ENCODE results near the gene SPECC1. TPM values are rescaled to one million over a fixed set of nuclear protein-coding genes. Genes with fewer than 3 reads are reported as not detected.
"Not testable (repeated sequence)": the region's sequence is repeated elsewhere in the genome, so short reads cannot be mapped to it uniquely, and the experiment has no call there.

The SPECC1 gene
- total RNA-seq, 1 donor from 2014 or later = 35.6 TPM

GRCh38 chr17:20189979-20190378, 180.8 kb downstream of the SPECC1 start:
- DNase-seq (ENCODE audit: low spot score in 2 of 2, unreplicated experiment in 2 of 2) = no peak
- TF ChIP-seq, protein P1, sequence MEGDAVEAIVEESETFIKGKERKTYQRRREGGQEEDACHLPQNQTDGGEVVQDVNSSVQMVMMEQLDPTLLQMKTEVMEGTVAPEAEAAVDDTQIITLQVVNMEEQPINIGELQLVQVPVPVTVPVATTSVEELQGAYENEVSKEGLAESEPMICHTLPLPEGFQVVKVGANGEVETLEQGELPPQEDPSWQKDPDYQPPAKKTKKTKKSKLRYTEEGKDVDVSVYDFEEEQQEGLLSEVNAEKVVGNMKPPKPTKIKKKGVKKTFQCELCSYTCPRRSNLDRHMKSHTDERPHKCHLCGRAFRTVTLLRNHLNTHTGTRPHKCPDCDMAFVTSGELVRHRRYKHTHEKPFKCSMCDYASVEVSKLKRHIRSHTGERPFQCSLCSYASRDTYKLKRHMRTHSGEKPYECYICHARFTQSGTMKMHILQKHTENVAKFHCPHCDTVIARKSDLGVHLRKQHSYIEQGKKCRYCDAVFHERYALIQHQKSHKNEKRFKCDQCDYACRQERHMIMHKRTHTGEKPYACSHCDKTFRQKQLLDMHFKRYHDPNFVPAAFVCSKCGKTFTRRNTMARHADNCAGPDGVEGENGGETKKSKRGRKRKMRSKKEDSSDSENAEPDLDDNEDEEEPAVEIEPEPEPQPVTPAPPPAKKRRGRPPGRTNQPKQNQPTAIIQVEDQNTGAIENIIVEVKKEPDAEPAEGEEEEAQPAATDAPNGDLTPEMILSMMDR (IDR thresholded peaks at IDR 0.05; ENCODE audit: unreplicated experiment) = no peak
- Mint-ChIP-seq H3K27me3 (ENCODE audit: low read depth) (peaks cover 2% of the 10 kb centered on the region), H3K4me3 (no peak overlapping the region), H3K4me1 (peaks cover 22% of the 10 kb centered on the region), H3K27ac (no peak overlapping the region), H3K36me3 (peaks cover 7% of the 10 kb centered on the region), H3K9me3 (peaks cover 11% of the 10 kb centered on the region)

GRCh38 chr17:20190605-20191004, 181.4 kb downstream of the SPECC1 start:
- H3K9me3 Mint-ChIP-seq = peaks cover 13% of the 10 kb centered on the region
- H3K27me3 Mint-ChIP-seq (ENCODE audit: low read depth) = peaks cover 2% of the 10 kb centered on the region
- peaks cover 8% of the 10 kb centered on the region for H3K36me3 Mint-ChIP-seq
- H3K4me3 Mint-ChIP-seq = no peak overlapping the region
- no peak overlapping the region for H3K27ac Mint-ChIP-seq
- no peak for DNase-seq (ENCODE audit: low spot score in 2 of 2, unreplicated experiment in 2 of 2)
- H3K4me1 Mint-ChIP-seq = peaks cover 22% of the 10 kb centered on the region
- TF ChIP-seq, protein P1 (IDR thresholded peaks at IDR 0.05; ENCODE audit: unreplicated experiment) = no peak

DNA sequence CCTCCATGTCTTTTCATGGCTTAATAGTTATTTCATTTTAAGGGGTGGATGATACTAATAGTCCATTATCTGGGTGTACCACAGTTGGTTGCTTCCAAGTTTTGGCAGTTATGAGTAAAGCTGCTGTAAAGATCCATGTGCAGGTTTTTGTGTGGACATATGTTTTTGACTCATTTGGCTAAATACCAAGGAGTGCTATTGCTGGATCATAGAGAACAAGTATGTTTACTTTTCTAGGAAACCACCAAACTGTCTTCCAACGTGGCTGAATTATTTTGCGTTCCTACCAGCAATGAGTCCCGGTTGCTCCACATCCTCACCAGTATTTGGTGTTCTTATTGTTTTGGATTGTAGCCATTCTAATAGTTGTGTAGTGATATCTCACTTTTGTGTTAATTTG, 181.9 kb downstream of the SPECC1 start:
- H3K9me3 Mint-ChIP-seq = peaks cover 16% of the 10 kb centered on the region
- TF ChIP-seq, protein P1 (IDR thresholded peaks at IDR 0.05; ENCODE audit: unreplicated experiment) = no peak
- peaks cover 10% of the 10 kb centered on the region for H3K36me3 Mint-ChIP-seq
- H3K27me3 Mint-ChIP-seq (ENCODE audit: low read depth) = peaks cover 2% of the 10 kb centered on the region
- H3K4me3 Mint-ChIP-seq = no peak overlapping the region
- peaks cover 22% of the 10 kb centered on the region for H3K4me1 Mint-ChIP-seq
- H3K27ac Mint-ChIP-seq = no peak overlapping the region
- DNase-seq (ENCODE audit: low spot score in 2 of 2, unreplicated experiment in 2 of 2) = no peak

- not testable (repeated sequence) for H3K4me1 Mint-ChIP-seq, H3K4me3 Mint-ChIP-seq
- peaks cover 39% of the 10 kb centered on the region for H3K9me3 Mint-ChIP-seq
Observed at GRCh38 chr17:20196286-20196685, 187.1 kb downstream of the SPECC1 start.

DNA sequence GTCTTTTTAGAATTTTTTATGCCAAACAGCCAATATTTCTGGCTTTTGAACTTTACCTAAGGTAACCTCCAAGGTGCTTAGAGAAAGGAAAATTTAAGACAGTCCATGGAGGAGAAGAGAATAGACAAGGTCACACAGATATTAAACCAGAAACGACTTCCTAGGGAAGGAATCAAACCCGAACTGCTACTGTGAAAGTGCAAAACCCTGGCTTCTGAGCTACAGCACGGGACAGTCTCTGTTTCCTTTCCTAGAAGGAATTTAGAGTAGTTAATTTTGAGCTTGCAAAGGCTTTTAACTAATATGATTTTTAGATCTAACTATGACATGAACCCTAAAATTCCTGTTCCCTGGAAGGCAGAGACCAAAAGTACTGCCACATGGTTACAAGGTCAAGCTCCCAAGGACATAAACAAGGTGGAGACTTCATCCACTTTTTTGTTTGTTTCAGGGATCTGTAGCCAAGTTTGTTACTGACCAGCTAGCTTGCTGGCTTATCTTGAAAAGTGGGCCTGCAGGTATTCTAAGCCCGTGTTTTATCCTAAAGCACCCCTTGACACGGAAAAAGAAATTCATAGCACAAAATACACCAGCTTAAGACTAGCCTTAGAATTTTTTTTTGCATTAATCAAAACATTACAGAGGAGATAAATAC, 188.2 kb downstream of the SPECC1 start:
- DNase-seq (ENCODE audit: low spot score in 2 of 2, unreplicated experiment in 2 of 2) = no peak
- no peak overlapping the region for H3K27ac Mint-ChIP-seq
- peaks cover 3% of the 10 kb centered on the region for H3K4me1 Mint-ChIP-seq
- no peak overlapping the region for H3K4me3 Mint-ChIP-seq
- H3K36me3 Mint-ChIP-seq = peaks cover 26% of the 10 kb centered on the region
- H3K27me3 Mint-ChIP-seq (ENCODE audit: low read depth) = no peaks in the 10 kb centered on the region
- TF ChIP-seq, protein P1 (IDR thresholded peaks at IDR 0.05; ENCODE audit: unreplicated experiment) = no peak
- peaks cover 39% of the 10 kb centered on the region for H3K9me3 Mint-ChIP-seq

More at GRCh38 chr17:20196286-20196685, 187.1 kb downstream of the SPECC1 start:
- not testable (repeated sequence) for H3K27me3 Mint-ChIP-seq (ENCODE audit: low read depth); H3K27ac Mint-ChIP-seq; DNase-seq (ENCODE audit: low spot score in 2 of 2, unreplicated experiment in 2 of 2)
- H3K36me3 Mint-ChIP-seq = peaks cover 26% of the 10 kb centered on the region

DNA sequence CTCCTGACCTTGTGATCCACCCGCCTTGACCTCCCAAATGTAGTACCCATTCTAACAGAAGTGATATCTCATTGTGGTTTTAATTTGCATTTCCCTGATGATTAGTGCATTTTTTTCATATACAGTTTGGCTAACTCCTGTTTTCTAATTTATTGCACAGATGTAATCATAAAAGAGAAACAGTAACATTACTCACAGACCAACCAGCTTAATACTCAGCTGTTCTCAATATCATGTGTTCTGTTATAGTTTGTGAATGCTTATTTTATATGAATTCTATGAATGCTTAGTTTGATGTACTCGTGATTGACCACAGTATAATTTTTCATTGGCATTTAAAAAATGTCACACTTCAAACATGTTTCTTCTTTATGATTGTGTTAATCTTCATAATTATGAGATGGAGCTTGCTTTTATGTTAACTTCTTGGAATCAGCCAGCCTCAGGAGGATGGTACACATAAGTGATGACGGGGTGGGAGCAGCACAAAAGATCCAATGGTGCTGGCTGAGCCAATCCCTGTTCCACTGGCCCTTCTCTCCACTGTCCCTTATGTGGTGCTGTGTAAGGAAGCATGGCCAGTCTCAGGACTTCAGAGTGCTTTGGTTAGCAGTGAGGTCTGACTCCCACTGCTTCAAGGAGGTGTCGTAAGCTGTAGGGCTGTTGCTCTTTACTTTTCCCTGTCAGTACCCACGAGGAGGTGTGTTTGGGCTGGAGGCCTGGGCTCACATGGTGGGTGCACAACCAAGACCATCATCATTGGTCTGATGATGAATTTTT, 191.0 kb downstream of the SPECC1 start:
- Mint-ChIP-seq H3K36me3 (peaks cover 28% of the 10 kb centered on the region), H3K27ac (no peak overlapping the region), H3K4me1 (peaks cover 3% of the 10 kb centered on the region), H3K27me3 (ENCODE audit: low read depth) (no peaks in the 10 kb centered on the region), H3K4me3 (no peak overlapping the region), H3K9me3 (peaks cover 26% of the 10 kb centered on the region)
- no peak for DNase-seq (ENCODE audit: low spot score in 2 of 2, unreplicated experiment in 2 of 2)
- TF ChIP-seq, protein P1 (IDR thresholded peaks at IDR 0.05; ENCODE audit: unreplicated experiment) = no peak

Measured in mesothelial cell of epicardium (in vitro differentiated cells).